RWPE2 (cell line): ENCODE results near the gene GIT1.

Experiments
- ATAC-seq: fragments of 200-7000 bp; cut with Tn5 transposase; 3 replicates; pipeline ENCODE4 v1.9.1; 2021; ENCODE audit warnings: low read depth
- DNase-seq: peaks from one replicate; pipeline ENCODE4 v3.0.0-alpha.2; 2020; ENCODE audit warnings: low spot score
- H3K27ac ChIP-seq: fragments of 450-650 bp; 2 replicates; pipeline ENCODE4 v1.5.1; 2017; ENCODE audit warnings: mild to moderate bottlenecking; ENCODE audit not compliant: poor library complexity, severe bottlenecking
- H3K27me3 ChIP-seq: fragments of 250-450 bp; sonication (Bioruptor Pico); 2 replicates; pipeline ENCODE4 v1.5.1; 2021; ENCODE audit warnings: mild to moderate bottlenecking, moderate library complexity; ENCODE audit not compliant: insufficient read depth, poor library complexity, severe bottlenecking
- H3K36me3 ChIP-seq: fragments of 250-450 bp; sonication (Bioruptor Pico); 2 replicates; pipeline ENCODE4 v1.5.1; 2020; ENCODE audit warnings: low read depth, mild to moderate bottlenecking, moderate library complexity
- H3K4me1 ChIP-seq: fragments of 250-450 bp; sonication (Bioruptor Pico); 2 replicates; pipeline ENCODE4 v1.5.1; 2021; ENCODE audit warnings: mild to moderate bottlenecking, moderate library complexity; ENCODE audit not compliant: insufficient read depth, poor library complexity, severe bottlenecking
- H3K4me3 ChIP-seq: fragments of 250-450 bp; sonication (Bioruptor Pico); 2 replicates; pipeline ENCODE4 v1.5.1; 2021; ENCODE audit warnings: mild to moderate bottlenecking, moderate library complexity; ENCODE audit not compliant: severe bottlenecking
- H3K9me3 ChIP-seq: fragments of 250-450 bp; sonication (Bioruptor Pico); 2 replicates; pipeline ENCODE4 v1.5.1; 2021; ENCODE audit warnings: mild to moderate bottlenecking, moderate library complexity; ENCODE audit not compliant: severe bottlenecking
- CTCF ChIP-seq: fragments of 450-650 bp; IDR thresholded peaks from one replicate; pipeline ENCODE4 v1.5.1; 2017; ENCODE audit warnings: mild to moderate bottlenecking, moderate library complexity; ENCODE audit not compliant: poor library complexity, severe bottlenecking

Gene GIT1

GRCh38 chr17:29619251-29619650 is 29.8 kb upstream of the GIT1 start:
- DNase-seq, result no peak

GRCh38 chr17:29618272-29619065 is 29.0 kb upstream of the GIT1 start:
- ATAC-seq (no peak), DNase-seq (no peak)
- Histone ChIP-seq H3K27me3 (peaks cover 6% of the 10 kb centered on the region), H3K27ac (no peak overlapping the region), H3K4me1 (peaks cover 17% of the 10 kb centered on the region), H3K36me3 (no peaks in the 10 kb centered on the region), H3K4me3 (no peak overlapping the region), H3K9me3 (no peaks in the 10 kb centered on the region)
- TF ChIP-seq CTCF, result peak; percentile 37

More at GRCh38 chr17:29619251-29619650, 29.8 kb upstream of the GIT1 start:
- H3K36me3 ChIP-seq, result no peaks in the 10 kb centered on the region
- H3K27me3 ChIP-seq, result peaks cover 6% of the 10 kb centered on the region
- peaks cover 25% of the 10 kb centered on the region for H3K4me1 ChIP-seq
- H3K27ac ChIP-seq, result peak overlapping the region; percentile 36
- no peak overlapping the region for H3K4me3 ChIP-seq
- no peak for ATAC-seq
- TF ChIP-seq CTCF, result no peak
- no peaks in the 10 kb centered on the region for H3K9me3 ChIP-seq

GRCh38 chr17:29617481-29618271 is 28.2 kb upstream of the GIT1 start:
- H3K27me3 ChIP-seq, result peaks cover 6% of the 10 kb centered on the region
- no peaks in the 10 kb centered on the region for H3K9me3 ChIP-seq
- TF ChIP-seq CTCF, result peak; percentile 57
- no peak overlapping the region for H3K27ac ChIP-seq
- peaks cover 11% of the 10 kb centered on the region for H3K4me1 ChIP-seq
- DNase-seq (no peak), ATAC-seq (peak; percentile 4; the same call in 1 of the 3 replicates)
- no peak overlapping the region for H3K4me3 ChIP-seq
- no peaks in the 10 kb centered on the region for H3K36me3 ChIP-seq

- no peaks in the 10 kb centered on the region for H3K9me3 ChIP-seq
- ATAC-seq (no peak), DNase-seq (no peak)
- peaks cover 6% of the 10 kb centered on the region for H3K27me3 ChIP-seq
- no peak for TF ChIP-seq CTCF
- H3K4me1 ChIP-seq, result peaks cover 11% of the 10 kb centered on the region
- no peak overlapping the region for H3K27ac ChIP-seq
- no peak overlapping the region for H3K4me3 ChIP-seq
- H3K36me3 ChIP-seq, result no peaks in the 10 kb centered on the region
Observed at GRCh38 chr17:29617125-29617480, 27.7 kb upstream of the GIT1 start.
